Activated naive CD8-positive, alpha-beta T cell treated with anti-CD3 and anti-CD28 coated beads for 36 hours (primary cell): ENCODE results near the gene GATA1. TPM values are rescaled to one million over a fixed set of nuclear protein-coding genes. Genes with fewer than 3 reads are reported as not detected.

Source experiments
- DNase-seq: peaks from one replicate; pipeline ENCODE4 v3.0.0; 2021
- H3K27ac Mint-ChIP-seq: one replicate; pipeline ENCODE4 v1.8.0; 2022; ENCODE audit warnings: mild to moderate bottlenecking, moderate library complexity, mixed read lengths
- H3K27me3 Mint-ChIP-seq: one replicate; pipeline ENCODE4 v1.8.0; 2022; ENCODE audit warnings: mild to moderate bottlenecking, mixed read lengths
- H3K36me3 Mint-ChIP-seq: one replicate; pipeline ENCODE4 v1.8.0; 2021; ENCODE audit warnings: mild to moderate bottlenecking, mixed read lengths
- H3K4me1 Mint-ChIP-seq: one replicate; pipeline ENCODE4 v1.8.0; 2021; ENCODE audit warnings: mixed read lengths
- H3K4me3 Mint-ChIP-seq: one replicate; pipeline ENCODE4 v1.8.0; 2022; ENCODE audit warnings: mild to moderate bottlenecking, moderate library complexity, mixed read lengths
- H3K9me3 Mint-ChIP-seq: one replicate; pipeline ENCODE4 v1.8.0; 2022; ENCODE audit warnings: mixed read lengths
- total RNA-seq, 2 experiments: library from RNA; stranded (reverse); gene quantifications; one replicate each; pipeline ENCODE4 v1.2.3, GENCODE V29; 2021

Gene GATA1
- total RNA-seq, 2 experiments from 2014 or later: not detected

- H3K9me3 Mint-ChIP-seq: no peaks in the 10 kb centered on the region
- no peaks in the 10 kb centered on the region for H3K27me3 Mint-ChIP-seq
- DNase-seq: no peak
- no peak overlapping the region for H3K4me3 Mint-ChIP-seq
- H3K4me1 Mint-ChIP-seq: no peaks in the 10 kb centered on the region
- H3K36me3 Mint-ChIP-seq: no peaks in the 10 kb centered on the region
- no peak overlapping the region for H3K27ac Mint-ChIP-seq
Measured at GRCh38 chrX:48772602-48773001, 13.8 kb upstream of the GATA1 start.

DNA sequence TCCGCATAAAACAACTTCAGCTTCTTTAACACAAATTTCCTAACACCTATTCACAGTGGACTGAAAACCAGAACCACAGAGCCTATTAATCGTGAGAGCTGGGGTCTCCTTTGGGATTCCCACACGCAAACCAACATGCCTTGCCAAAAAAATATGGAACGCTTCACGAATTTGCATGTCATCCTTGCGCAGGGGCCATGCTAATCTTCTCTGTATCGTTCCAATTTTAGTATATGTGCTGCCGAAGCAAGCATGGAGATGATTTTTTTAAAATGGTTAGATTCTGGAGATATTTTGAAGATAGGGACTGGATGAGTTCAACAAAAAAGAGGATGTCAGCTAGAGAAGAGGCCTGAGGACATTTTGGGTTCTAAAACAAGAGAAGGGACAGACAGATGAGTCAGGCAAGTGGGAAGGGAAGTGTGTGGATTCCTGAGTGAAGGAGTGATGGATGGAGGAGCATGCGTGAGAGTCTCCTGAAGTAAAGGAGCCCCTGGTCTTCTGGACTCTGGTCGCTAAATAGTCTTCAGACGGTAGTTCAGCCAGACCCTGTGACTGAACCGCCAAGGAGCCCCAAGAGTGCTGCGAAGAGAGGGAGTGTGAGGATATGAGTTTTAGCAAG lies 9.5 kb upstream of the GATA1 start:
- no peak for DNase-seq
- H3K4me1 Mint-ChIP-seq: no peaks in the 10 kb centered on the region
- no peak overlapping the region for H3K27ac Mint-ChIP-seq
- H3K36me3 Mint-ChIP-seq: no peaks in the 10 kb centered on the region
- H3K4me3 Mint-ChIP-seq: no peak overlapping the region
- no peaks in the 10 kb centered on the region for H3K27me3 Mint-ChIP-seq
- no peaks in the 10 kb centered on the region for H3K9me3 Mint-ChIP-seq

DNA sequence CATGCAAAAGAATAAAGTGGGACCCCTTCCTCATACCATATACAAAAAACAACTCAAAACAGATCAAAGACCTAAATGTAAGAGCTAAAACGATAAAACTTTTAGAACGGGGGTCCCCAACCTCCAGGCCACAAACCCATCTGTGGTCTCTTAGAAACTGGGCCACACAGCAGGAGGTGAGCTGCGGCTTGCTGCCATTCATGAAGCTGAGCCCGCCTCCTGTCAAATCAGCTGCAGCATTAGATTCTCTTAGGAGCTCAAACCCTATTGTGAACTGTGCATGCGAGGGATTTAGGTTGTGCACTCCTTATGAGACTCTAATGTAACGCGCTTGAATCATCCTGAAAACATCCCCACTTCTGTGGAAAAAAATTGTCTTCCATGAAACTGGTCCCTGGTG lies 7.0 kb upstream of the GATA1 start:
- no peaks in the 10 kb centered on the region for H3K27me3 Mint-ChIP-seq
- no peaks in the 10 kb centered on the region for H3K4me1 Mint-ChIP-seq
- DNase-seq: no peak
- H3K4me3 Mint-ChIP-seq: no peak overlapping the region
- no peak overlapping the region for H3K27ac Mint-ChIP-seq
- no peaks in the 10 kb centered on the region for H3K36me3 Mint-ChIP-seq
- no peaks in the 10 kb centered on the region for H3K9me3 Mint-ChIP-seq

DNA sequence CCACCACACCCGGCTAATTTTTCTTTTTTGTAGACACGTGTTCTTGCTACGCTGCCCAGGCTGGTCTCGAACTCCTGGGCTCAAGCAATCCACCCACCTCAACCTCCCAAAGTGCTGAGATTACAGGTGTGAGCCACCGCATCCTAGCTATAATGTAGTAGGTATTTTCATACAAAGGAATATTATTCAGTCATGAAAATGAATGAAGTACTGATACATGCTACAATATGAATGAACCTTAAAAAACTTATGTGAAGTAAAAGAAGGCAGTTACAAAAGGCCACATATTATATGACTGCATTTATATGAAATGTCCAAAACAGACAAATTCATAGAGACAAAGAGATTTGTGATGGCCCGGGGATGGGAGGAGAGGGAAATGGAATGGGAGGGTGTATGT lies 4.7 kb upstream of the GATA1 start:
- no peak overlapping the region for H3K4me3 Mint-ChIP-seq
- no peaks in the 10 kb centered on the region for H3K9me3 Mint-ChIP-seq
- H3K36me3 Mint-ChIP-seq: no peaks in the 10 kb centered on the region
- no peaks in the 10 kb centered on the region for H3K27me3 Mint-ChIP-seq
- no peaks in the 10 kb centered on the region for H3K4me1 Mint-ChIP-seq
- no peak overlapping the region for H3K27ac Mint-ChIP-seq
- no peak for DNase-seq

GRCh38 chrX:48782216-48782615 lies 4.2 kb upstream of the GATA1 start:
- no peaks in the 10 kb centered on the region for H3K9me3 Mint-ChIP-seq
- H3K27me3 Mint-ChIP-seq: no peaks in the 10 kb centered on the region
- DNase-seq: no peak
- no peak overlapping the region for H3K27ac Mint-ChIP-seq
- H3K4me3 Mint-ChIP-seq: no peak overlapping the region
- H3K36me3 Mint-ChIP-seq: no peaks in the 10 kb centered on the region
- no peaks in the 10 kb centered on the region for H3K4me1 Mint-ChIP-seq

DNA sequence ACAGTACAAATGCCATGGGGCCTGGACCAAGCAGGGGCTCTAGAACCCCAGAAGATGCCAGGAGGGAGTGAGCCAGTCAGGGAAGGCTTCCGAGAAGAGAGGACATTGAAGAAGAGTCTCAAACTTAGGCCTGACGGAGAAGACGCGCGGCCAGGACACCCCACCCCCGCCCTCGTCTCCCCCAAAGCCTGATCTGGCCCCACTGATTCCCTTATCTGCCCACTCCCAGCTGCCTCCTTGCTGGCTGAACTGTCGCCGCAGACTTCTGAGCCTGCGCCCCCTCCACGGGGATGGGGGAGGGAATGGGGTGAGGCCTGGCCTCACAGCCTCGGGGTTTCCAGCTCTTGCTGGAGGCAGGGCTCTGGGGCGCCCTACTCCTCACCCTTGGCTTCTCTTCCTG lies 3.6 kb upstream of the GATA1 start:
- H3K4me1 Mint-ChIP-seq: no peaks in the 10 kb centered on the region
- H3K9me3 Mint-ChIP-seq: no peaks in the 10 kb centered on the region
- DNase-seq: no peak
- no peak overlapping the region for H3K4me3 Mint-ChIP-seq
- no peak overlapping the region for H3K27ac Mint-ChIP-seq
- H3K36me3 Mint-ChIP-seq: no peaks in the 10 kb centered on the region
- no peaks in the 10 kb centered on the region for H3K27me3 Mint-ChIP-seq

DNA sequence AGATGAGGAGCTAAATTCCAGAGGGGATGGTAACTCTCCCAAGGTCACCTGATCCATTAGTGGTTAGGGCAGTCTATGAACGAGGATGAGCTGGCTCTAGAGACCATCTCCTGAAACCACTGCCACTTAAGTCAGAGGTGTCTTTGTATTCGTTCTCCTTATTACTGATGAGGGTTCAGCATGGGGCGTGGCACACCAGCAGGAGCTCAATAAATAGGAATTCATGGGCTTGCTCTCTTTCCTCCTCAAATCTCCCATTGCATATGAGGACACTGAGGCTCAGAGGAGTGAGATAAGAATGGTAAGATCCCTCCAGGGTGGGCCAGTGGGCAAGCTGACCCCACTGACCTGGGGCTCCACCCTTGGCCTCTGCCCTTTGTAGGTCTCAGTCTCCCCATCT lies 1.7 kb upstream of the GATA1 start:
- Mint-ChIP-seq H3K4me3 (no peak overlapping the region), H3K36me3 (no peaks in the 10 kb centered on the region), H3K4me1 (peaks cover 2% of the 10 kb centered on the region), H3K27ac (no peak overlapping the region), H3K9me3 (no peaks in the 10 kb centered on the region), H3K27me3 (no peaks in the 10 kb centered on the region)
- no peak for DNase-seq

DNA sequence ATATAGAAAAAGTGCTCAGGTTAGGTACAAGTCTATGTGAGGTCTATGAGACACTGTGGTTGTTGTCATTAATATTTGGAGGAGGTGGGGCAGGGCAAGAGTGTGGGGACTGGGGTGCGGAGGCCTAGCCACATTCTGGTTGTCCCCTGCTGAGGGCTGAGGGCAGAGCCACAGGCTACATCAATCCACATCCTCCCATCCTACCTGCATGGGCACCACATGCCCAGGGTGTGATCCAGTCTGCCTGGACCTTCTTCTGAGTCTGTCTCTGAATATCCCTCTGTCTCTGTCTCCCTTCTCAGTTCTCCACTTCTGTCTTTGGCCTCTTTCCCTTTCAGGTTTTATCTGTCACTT lies 1.2 kb upstream of the GATA1 start:
- H3K4me1 Mint-ChIP-seq: peaks cover 2% of the 10 kb centered on the region

GRCh38 chrX:48785540-48786214 lies 713 bp upstream of the GATA1 start:
- H3K4me3 Mint-ChIP-seq: no peak overlapping the region

More for the DNA sequence above, 1.2 kb upstream of the GATA1 start:
- H3K27ac Mint-ChIP-seq: no peak overlapping the region
- no peaks in the 10 kb centered on the region for H3K36me3 Mint-ChIP-seq
- H3K27me3 Mint-ChIP-seq: no peaks in the 10 kb centered on the region
- no peaks in the 10 kb centered on the region for H3K9me3 Mint-ChIP-seq
- DNase-seq: no peak
- H3K4me3 Mint-ChIP-seq: no peak overlapping the region

DNA sequence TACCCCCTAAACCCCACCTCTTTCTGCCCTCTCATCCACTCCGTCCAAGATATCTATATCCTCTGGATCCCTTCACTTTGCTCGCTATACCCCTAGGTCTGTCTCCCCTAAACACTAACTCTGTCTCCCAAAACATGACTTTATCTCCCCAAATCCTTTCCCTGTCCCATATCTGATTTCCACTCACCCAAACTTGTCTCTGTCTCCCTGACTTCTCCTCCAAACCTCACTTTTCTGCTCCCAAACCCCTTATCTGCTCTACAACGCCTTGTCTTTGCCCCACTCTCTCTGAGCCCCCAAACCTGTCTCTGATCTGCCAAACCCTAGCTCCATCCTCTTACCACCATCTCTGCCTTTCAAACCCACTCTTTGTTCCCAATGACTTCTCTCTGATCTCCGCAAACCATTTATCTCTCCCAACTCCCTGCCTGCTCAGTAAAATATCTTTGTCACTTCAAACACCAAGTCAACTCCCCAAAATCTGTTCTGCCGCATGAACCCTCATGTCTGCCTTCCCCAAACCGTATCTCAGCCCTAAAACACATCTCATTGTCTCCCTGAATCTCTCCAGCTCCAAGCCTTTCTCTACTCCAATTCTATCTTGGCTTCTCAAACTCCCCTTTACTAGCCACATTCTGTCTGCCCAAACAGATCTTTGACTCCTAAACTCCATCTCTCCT lies 575 bp downstream of the GATA1 start:
- no peak overlapping the region for H3K27ac Mint-ChIP-seq
- H3K36me3 Mint-ChIP-seq: no peaks in the 10 kb centered on the region
- H3K4me1 Mint-ChIP-seq: peaks cover 2% of the 10 kb centered on the region

More at GRCh38 chrX:48785540-48786214, 713 bp upstream of the GATA1 start:
- H3K4me1 Mint-ChIP-seq: peaks cover 2% of the 10 kb centered on the region
- H3K27me3 Mint-ChIP-seq: no peaks in the 10 kb centered on the region
- DNase-seq: no peak
- H3K9me3 Mint-ChIP-seq: no peaks in the 10 kb centered on the region
- H3K27ac Mint-ChIP-seq: no peak overlapping the region
- H3K36me3 Mint-ChIP-seq: no peaks in the 10 kb centered on the region

DNA sequence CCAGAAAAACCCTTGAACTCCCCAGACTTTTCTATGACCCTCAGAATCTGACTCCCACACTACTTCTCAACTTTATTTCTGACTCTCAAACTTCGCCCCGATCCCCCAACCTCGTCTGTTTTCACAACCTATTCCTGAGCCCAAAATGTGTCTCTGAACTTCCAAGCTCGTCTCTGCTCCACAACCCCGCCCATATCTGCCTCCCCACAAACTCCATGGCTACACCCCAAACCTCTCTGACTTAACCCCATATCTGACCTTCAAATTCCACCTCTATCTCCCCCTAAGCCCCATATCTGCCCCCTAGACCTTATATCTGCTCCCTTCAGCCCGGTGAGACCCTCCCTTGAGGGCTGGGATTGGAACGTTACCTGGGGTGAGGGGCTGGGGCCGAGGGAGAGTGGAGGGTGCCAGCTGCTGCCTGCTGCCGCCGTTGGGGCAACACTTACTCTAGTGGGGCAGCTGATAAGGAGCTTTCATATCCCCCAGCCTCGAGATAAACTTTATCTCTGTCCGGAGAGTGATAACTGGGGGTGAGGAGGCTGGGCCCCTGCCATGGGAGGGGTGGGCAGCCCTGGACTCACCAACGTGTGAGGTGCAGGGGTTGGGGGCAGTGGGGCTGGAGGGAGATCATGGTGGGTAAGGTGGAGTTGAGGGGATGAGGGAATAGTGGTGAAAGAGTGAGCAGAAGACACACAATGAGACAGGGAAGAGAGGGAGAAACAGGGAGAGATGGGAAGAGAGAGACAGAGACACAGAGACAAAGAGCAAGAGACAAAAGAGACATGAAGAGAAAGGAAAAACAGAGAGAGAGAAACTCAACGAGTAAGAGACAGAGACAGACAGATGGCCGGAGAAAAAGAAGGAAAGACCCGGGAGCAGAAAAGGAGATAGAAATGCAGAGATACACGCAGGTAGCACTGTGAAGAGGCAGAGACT lies 1.4 kb downstream of the GATA1 start:
- Mint-ChIP-seq H3K4me3 (no peak overlapping the region), H3K4me1 (peaks cover 2% of the 10 kb centered on the region), H3K27me3 (no peaks in the 10 kb centered on the region), H3K9me3 (no peaks in the 10 kb centered on the region), H3K27ac (no peak overlapping the region), H3K36me3 (no peaks in the 10 kb centered on the region)
- no peak for DNase-seq

More for the DNA sequence above, 575 bp downstream of the GATA1 start:
- Mint-ChIP-seq H3K9me3 (no peaks in the 10 kb centered on the region), H3K27me3 (no peaks in the 10 kb centered on the region), H3K4me3 (no peak overlapping the region)
- no peak for DNase-seq

GRCh38 chrX:48789366-48790220 lies 3.2 kb downstream of the GATA1 start:
- Mint-ChIP-seq H3K4me1 (peaks cover 2% of the 10 kb centered on the region), H3K27ac (no peak overlapping the region), H3K27me3 (no peaks in the 10 kb centered on the region), H3K9me3 (no peaks in the 10 kb centered on the region), H3K36me3 (no peaks in the 10 kb centered on the region), H3K4me3 (no peak overlapping the region)
- no peak for DNase-seq

DNA sequence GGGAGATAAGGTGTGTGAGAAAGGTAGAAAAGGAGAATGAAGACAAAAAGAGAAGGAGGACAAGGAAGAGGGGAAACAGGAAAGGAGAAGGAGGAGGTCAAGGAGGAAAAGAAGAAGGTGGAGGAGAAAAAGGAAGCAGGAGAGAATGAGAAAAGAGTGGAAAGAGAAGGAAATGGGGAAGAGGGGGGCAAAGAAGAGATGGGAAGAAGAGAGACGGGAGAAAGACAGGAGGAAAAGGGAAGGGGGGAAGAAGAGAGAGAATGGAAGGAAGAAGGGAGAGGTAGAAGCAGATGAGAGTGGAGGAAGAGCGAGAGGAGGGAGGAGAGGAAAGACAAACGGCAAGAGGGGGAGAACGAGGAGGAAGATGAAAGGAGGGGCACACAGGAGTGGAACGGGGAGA lies 4.1 kb downstream of the GATA1 start:
- Mint-ChIP-seq H3K4me3 (no peak overlapping the region), H3K4me1 (peaks cover 2% of the 10 kb centered on the region), H3K9me3 (no peaks in the 10 kb centered on the region), H3K36me3 (no peaks in the 10 kb centered on the region), H3K27ac (no peak overlapping the region), H3K27me3 (no peaks in the 10 kb centered on the region)
- DNase-seq: no peak

DNA sequence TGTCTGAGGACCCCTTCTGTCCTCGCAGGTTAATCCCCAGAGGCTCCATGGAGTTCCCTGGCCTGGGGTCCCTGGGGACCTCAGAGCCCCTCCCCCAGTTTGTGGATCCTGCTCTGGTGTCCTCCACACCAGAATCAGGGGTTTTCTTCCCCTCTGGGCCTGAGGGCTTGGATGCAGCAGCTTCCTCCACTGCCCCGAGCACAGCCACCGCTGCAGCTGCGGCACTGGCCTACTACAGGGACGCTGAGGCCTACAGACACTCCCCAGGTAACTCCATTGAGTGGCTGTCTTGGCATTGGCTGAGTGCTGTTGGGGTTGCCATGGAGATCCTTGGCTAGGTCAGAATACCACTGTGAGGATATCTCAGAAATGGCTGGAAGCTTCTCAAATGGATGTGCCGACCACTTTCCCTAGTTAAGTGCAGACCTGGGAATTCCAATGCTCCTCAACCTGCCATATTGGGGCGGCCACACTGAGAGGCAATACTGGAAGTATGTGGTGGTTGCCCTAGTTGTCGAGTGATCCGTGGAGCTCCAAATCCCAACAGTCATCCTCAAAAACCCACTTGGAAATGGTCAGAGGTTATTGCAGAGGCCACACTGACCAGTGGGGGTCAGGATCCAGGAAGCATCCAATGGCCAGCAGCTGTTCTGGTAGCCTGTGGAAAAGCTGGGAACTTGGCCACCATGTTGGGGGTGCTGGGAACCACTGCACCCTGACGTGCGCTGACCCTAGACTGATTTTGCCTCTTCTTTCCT lies 4.9 kb downstream of the GATA1 start:
- H3K4me1 Mint-ChIP-seq: peaks cover 2% of the 10 kb centered on the region
- DNase-seq: no peak
- no peak overlapping the region for H3K27ac Mint-ChIP-seq
- no peaks in the 10 kb centered on the region for H3K27me3 Mint-ChIP-seq
- no peaks in the 10 kb centered on the region for H3K9me3 Mint-ChIP-seq
- H3K36me3 Mint-ChIP-seq: no peaks in the 10 kb centered on the region
- no peak overlapping the region for H3K4me3 Mint-ChIP-seq
